SHP77 (cell line): ENCODE data around the gene VASH2.

Experiments
- DNase-seq, 2 experiments: peaks; one replicate each; lab custom pipeline; 2025; lab: John Stamatoyannopoulos, UW

VASH2 gene

DNA sequence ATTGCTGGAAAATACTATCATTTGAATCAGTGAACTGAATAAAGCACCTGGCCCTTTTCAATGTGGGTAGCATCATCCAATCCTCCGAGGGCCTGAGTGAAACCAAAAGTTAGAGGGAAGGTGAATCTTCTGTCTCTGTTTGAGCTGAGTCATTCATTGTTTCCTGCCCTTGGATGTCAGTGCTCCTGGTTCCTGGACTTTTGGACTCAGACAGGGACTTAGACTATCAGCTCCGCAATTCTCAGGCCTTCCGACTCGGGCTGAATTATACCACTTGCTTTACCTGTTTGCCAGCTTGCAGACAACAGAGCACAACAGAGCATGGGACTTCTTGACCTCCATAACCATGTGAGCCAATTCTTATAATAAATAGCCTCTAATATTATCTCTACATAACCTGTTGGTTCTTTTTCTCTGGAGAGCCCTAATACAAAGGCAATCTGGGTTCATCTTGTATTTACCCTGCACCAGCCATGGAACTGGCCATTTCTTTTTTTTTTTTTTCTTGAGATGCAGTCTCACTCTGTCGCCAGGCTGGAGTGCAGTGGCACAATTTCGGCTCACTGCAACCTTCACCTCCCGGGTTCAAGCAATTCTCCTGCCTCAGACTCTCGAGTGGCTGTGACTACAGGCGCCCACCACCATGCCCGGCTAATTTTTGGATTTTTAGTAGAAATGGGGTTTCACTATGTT is 19.2 kb upstream of the VASH2 start:
- DNase-seq: no peak

DNA sequence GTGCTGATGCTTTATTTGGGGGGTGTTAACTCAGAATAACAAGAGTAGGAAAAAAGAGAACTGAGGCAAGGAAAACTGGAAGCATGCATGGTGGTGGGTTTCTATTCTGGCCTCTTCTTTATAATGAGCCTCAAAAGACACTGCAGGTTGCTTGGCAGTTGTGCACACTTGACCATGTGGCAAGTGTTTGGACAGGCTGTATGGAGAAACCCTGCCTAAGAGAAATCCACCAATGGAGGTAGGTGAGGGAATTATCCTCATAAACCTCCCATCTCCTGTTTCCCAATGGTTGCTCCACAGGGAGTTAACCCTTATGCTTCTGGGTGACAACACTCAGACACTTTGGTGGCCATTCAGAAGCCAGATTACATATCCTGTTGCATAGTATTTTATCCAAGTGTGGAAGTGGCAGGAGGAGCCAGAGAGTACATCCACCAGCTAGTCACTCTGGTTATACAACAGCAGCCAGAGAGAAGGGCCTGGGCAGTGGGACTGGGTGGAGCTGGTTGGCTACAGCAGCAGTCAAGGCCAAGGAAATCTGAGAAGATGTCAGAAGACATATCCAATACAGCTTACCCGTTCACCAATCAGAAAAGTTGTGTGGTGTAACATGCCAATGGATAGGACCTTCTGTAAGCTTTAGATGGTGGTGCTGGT is 16.4 kb upstream of the VASH2 start:
- no peak for DNase-seq

DNA sequence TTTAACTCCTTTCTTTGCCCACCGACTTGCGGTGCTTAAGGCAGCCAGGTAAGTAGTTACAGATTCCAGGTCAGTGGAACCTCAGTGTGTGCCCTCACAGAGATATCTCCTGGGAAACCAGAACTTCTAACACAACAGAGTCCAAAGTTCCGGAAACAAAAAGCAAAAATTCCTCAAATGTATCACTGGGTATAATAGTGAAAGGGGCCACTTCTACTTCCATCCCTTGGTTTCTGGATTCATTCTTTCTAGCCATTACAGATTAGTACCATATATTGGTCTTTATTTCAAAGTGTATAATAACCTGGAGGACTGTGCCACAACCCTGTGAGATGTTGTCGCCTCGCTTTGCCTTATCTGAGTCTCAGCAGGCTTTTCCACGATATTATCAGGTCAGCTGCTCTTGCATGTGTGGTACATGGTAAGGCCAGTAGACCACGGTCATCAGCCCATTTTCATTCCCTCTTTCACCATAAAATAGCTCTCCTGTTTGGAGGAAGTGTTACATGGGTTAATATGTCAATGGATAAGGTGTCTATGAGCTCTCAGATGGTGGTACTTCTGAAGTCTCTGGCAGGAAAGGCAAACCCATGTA is 14.9 kb upstream of the VASH2 start:
- DNase-seq: no peak

DNA sequence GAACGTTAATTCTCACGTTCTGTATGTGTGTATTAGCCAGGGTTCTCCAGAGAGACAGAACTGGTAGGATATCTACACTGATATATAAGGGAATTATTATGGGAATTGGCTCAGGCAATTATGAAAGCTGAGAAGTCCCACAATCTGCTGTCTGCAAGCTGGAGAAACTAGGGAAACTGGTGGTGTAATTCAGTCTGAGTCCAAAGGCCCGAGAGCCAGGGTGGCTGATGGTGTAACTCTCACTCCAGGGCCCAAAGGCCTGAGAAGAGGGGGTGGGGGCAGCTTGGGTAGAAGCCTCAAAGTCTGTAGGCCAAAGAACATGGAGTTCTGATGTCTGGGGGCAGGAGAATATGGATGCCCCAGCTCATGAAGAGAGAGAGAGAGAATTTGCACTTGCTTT is 13.3 kb upstream of the VASH2 start:
- no peak for DNase-seq

DNA sequence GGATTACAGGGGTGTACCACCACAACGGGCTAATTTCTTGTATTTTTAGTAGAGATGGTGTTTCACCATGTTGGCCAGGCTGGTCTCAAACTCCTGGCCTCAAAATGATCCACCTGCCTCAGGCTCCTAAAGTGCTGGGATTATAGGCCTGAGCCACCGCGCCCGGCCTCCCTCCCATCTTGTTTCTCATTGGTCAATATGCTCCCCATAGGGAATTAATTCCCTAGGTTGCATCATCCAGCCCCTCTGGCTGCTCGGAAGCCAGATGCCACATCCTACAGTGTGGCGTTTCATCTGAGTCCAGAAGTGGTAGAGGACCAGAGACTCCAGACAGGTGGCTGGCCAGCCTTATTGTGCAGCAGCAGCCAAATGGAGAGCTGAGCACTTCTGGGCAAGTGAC is 11.5 kb upstream of the VASH2 start:
- DNase-seq: peak; percentile 52 to 59

DNA sequence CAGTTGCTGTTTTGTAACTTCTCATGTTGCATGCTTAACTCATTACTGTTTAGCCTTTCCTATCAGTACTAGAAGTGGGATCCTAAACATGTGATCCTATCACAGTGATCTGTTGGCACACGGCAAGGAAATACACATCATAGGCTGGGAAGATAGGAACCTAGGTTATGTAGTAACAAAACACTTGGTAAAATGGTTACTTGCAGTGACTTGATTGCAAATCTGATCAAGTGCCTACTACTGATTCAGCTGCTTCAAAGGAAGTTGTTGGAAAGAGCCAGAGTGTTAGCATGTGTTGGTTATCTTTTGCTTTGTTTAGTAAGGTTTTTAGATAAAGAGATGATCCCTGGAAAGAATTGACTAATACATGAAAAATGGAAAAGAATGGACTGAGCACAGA is 8.9 kb upstream of the VASH2 start:
- no peak for DNase-seq

DNA sequence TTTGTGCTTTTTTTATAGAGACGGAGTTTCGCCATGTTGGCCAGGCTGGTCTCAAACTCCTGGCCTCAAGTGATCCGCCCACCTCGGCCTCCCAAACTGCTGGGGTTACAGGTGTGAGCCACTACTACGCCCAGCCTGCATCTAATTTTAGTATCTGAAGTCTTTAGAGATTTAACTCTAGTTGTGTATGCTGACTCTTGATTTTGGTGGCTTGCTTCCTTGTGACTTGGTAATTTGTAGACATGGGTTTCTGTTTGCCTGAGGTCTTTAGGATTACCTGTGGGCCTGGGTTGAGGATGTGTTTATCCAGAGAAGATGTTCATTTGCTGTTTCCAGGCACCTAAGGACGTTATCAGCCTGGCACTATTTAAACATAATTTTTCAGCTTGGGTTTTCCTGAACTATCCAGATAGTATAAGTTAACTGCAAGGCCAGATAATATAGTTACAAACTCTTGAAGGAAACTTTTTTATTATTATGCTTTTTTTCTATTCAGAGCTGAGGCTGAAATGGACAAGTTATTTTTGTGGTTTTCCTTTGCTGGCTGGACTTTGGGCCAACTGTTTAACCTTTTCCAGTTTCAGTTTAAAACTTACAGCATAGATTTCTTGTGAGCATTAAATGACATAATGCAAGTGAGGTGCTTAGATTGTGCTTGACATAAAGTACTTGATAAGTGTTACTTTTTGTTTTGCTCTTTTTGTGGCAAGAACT is 7.5 kb upstream of the VASH2 start:
- DNase-seq: no peak

DNA sequence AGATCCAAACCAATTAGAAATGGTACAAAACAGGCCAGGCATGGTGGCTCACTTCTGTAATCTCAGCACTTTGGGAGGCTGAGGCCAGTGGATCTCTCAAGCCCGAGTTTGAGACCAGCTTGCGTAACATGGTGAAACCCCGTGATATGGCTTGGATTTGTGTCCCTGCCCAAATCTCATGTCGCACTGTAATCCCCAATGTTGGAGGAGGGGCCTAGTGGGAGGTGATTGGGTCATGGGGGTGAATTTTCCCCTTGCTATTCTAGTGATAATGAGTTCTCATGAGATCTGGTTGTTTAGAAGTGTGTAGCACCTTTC is 7.0 kb upstream of the VASH2 start:
- DNase-seq: no peak

DNA sequence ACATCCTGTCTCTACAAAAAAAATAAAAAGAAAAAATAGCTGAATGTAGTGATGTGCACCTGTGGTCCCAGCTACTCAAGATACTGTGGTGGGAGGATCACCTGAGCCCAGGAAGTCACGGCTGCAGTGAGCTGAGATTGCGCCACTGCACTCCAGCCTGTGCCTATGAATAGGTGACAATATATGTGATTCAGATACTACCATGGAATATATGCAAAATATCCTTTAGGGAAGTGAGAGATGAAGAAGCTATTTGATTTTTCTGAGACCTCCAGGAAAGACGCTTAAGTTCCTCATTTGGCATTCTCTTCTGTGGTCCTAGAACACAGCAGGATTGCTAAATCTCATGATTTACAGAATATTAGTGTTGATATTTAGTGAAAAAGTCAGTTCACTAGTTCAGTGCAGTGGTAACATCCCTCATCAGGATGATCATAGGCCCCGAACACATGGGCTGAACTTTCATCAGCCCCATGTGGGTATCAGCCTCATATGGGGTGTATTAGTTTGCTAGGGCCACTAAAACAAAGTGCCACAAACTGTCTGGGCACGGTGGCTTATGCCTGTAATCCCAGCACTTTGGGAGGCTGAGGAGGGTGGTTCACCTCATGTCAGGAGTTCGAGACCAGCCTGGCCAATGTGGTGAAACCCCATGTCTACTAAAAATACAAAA is 6.0 kb upstream of the VASH2 start:
- DNase-seq: no peak

DNA sequence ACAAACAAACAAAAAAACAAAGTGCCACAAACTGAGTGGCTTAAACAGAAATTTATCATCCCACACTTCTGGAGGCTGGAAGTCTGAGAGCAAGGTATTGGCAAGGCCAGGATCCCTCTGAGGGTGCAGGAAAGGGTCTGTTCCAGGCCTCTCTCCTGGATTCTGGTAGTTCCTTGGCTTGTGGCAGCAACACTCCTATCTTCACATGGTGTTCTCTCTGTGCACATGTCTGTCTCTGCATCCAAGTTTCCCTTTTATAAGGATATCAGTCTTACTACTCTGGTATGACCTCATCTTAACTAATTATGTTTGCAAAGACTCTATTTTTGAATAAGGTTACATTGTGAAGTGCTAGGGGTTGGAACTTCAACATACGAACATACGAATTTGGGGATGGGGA is 5.3 kb upstream of the VASH2 start:
- no peak for DNase-seq

DNA sequence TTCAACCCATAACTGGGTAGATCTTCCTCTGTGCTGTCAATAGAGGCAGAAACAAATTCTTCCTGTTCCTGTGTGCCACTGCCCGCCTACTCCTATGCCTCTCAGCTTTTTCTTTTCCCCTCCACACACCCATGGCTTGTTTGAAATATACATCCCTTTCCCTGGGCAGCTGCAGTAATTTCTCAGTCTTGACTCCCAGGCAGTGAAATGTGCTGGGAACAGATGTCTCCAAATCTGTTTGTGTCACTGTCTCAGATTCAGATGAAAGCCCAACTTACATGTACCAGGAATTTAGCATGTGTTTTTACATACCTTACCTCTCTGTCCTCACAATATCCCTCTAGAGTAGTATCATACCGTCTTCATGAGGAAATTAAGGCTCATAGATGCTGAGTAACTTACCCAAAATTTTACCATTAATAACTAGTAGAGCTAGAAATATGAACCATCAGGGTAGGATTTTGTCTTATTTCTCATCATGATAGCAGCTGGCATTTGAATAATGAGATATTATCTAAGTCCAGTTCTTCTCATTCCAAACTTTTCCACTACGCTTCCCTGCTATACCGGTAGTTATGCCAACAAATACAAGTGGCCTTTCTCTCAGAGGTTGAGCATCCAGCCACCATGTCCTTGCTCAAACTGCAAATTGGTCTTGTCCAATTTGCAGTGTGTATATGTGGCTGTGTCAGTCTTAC is 4.7 kb upstream of the VASH2 start:
- DNase-seq: no peak

DNA sequence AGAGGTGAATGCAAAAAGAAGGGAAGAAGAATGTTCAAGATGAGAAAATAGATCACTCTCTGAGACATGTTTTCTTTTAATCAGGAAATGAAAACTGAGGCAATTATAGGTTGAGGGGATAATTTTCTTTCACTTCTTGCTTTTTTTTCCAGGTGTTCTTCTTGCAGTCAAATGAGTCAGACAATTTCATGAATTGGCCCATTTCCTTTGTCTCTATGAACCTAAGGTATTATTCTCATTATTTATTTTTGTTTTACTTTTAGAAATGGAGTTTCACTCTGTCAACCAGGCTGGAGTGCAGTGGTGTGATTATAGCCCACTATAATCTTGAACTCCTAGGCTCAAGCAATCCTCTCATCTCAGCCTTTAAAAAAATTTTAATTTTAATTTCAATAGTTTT is 3.5 kb upstream of the VASH2 start:
- no peak for DNase-seq

DNA sequence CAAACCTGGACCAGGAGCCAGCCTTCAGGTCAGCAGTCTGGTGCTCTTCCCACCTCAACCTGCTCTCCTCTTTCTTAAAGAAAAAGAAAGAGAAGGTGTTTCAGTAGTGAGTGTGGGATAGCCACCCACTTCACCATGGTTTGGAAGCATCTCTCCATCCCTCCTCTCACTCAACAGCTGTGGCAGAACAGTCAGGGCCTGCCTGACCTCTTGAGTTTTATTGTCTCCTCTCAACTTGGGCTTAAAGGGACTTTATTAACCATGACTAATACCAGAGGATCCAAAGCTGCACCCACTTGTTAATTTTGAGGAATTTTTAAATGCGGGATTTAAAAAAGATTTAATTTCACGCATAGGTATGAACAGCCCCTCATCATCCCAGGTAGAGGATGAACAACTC is 570 bp upstream of the VASH2 start:
- no peak for DNase-seq

DNA sequence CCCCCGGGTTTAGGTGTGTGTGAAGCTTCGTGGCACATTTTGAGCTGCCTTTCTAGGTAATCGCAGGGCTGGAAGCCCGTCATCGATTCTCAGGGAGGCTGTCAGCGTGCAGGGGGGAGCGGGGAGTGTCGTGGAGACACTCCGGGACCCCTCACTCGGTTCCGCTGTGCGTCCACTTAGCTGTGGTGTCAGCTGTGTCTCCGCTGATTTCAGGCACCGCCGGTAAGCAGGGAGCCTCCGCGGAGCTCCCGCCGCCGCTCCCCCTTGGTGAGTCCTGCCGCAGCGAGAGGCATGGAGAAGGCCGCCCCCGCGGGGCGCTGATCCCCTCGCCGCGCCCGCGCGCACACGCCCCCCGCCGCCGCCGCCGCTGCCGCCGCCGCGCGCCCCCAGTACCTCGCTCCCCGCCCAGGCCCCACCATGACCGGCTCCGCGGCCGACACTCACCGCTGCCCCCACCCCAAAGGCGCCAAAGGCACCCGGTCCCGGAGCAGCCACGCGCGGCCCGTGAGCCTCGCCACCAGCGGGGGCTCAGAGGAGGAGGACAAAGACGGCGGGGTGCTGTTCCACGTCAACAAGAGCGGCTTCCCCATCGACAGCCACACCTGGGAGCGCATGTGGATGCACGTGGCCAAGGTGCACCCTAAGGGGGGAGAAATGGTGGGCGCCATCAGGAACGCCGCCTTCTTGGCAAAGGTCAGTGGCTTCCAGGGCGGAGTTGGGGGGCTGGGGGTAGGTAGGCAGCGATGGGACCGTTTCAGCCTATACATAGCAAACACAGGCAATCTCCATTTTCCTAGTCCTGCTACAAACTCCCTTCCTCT is 995 bp downstream of the VASH2 start:
- no peak for DNase-seq

DNA sequence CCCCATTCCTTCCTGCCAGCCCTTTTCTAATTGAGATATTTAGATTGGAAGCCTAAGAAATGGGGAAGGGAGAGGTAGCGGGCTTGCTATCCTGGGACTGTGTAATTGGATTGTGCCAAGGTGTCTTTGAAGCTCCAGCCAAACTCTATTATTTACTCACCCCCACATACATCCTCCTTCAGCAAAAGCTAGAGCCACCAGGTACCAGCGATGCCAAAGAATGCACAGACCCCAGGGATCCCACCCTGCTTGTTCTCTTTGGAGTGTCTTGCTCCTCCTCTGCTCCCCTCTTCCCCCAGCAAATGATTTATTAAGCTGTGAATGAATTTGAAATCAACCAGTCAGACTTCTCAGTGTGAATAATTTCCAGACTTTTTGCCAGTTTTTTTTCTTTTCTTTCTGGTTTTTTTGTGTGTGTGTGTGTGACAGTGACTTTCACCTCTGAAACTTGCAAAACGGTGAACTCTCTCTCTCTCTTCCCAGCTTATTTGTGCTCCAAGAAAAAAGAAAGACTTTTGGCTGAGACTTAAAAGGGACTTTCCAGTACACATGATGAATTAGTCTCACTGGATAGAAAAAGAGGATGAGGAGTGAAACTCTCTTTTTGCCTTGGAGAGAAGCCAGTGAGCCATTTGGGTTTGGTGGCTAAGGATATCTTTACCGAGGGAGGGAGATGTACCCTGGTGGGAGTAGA is 1.8 kb downstream of the VASH2 start:
- no peak for DNase-seq

DNA sequence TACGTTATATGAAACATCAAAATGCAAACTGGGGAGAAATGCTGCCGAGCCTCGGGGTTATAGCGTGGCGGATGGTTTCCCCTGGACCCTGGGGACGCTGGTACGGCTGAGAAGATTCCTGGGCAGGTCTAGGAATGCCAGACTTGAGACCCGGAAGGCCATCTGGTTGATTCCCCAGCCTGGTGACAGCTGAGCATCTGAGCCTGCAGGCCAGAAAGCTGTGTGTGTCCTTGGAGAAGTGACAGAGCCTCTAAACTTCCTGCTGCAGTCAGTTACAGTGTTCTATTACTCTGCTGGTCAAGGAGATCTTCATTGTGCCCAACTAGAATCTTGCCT is 2.3 kb downstream of the VASH2 start:
- no peak for DNase-seq

DNA sequence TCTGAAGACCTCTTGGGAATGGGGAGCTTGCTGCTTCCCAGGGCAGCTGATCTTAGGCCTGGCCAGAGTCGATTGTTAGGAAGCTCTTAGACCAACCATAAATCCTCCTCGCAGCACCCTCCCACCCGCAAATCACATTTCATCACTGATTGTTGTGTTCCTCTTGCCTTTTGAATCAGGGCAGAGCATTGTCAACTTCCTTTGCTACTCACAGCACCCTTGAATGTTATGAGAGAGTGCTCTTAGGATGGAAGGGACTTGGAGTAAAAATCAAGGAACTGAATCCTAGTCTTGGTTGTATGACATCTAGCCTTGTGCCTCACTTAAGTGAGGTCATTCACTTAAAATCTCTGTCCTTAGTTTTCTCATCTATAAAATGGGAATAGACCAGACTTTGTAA is 3.0 kb downstream of the VASH2 start:
- no peak for DNase-seq

DNA sequence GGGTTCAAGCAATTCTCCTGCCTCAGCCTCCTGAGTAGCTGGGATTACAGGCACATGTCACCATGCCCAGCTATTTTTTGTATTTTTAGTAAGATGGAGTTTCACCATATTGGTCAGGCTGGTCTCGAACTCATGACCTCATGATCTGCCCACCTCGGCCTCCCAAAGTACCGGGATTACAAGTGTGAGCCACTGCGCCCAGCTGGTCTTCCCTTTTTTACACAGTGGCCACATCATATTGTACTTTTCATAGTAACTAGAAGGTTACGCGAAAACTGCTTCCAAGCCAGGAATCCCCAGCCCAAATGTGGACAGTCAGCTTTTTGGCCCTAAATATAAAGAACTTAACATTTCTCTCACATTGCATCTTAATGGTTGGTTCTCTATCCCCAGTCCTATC is 4.2 kb downstream of the VASH2 start:
- no peak for DNase-seq

DNA sequence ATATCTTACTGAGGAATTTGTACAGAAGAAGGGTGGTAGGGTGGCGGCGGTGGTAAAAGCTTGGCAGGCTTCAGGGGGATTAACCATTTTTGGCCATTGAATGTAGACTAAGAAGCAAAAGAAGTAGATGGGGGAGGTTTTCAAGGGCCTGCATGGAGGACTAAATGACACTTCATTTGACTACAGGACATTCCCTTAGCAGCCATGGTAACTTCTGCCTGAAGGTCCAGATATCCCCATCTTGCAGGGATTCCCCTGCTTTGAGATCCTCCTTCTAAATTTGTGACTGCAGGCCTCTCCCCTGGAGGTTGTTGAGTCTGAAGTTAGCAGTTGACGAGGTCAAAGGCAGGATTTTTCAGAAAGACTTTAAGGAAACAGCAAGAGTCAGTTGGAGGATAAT is 4.8 kb downstream of the VASH2 start:
- DNase-seq: no peak

DNA sequence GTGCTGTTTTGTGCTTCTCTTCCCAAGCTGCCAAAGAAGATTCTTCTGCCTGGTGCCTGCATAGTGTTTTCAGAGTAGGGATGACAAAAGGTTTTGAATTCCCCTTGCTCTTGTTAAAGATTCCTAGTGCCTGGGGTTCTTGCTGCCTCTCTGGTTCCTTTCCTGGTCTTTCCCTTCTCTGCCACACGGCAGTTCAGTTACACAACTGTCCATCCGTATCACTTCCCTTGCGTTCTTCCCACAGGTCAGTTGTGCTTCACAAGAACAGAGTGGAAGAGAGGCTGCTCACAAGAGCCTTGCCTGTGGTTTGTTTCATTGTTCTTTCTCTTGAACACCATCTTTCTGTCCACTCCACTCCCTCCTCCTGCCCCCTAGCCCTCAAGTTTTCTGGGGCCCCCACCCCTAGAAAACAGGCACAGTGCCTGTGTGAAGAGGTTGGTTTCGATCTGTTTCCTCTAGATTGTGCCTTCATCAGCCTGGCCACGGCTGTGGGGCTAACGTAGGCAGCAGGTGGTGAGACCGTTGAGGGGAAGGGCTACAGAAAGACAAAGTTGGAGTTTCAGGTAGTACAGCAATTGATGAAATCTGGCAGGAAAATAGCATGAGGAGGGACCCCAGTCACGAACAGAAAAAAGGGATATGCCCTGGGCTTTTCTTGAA is 5.8 kb downstream of the VASH2 start:
- no peak for DNase-seq
